Testis (tissue), 3 donors: ENCODE data around the gene TM9SF2. TPM values are rescaled to one million over a fixed set of nuclear protein-coding genes. Genes with fewer than 3 reads are reported as not detected.

ENCODE experiments used
- DNase-seq: peaks from one replicate; pipeline ENCODE4 v3.0.0-alpha.2; 2019
- H3K27ac ChIP-seq, 2 donors: fragments of 200-600 bp; sonication (generic); one replicate each; pipeline ENCODE4 v1.5.1; 2019
- H3K27me3 ChIP-seq: fragments of 200-600 bp; sonication (generic); one replicate; pipeline ENCODE4 v1.5.1; 2019
- H3K36me3 ChIP-seq: fragments of 200-600 bp; sonication (generic); one replicate; pipeline ENCODE4 v1.5.1; 2017; ENCODE audit warnings: low read depth; ENCODE audit errors: missing control alignments
- H3K4me1 ChIP-seq: fragments of 200-600 bp; sonication (generic); one replicate; pipeline ENCODE4 v1.5.1; 2019
- H3K4me3 ChIP-seq, 2 donors: fragments of 200-600 bp; sonication (generic); one replicate each; pipeline ENCODE4 v1.5.1; 2017 to 2019
- H3K9me3 ChIP-seq: fragments of 200-600 bp; sonication (generic); one replicate; pipeline ENCODE4 v1.5.1; 2017
- CTCF ChIP-seq, 3 experiments: fragments of 450-650 bp in 2 of 3; fragments of 200-600 bp in 1 of 3; sonication (generic) in 1 of 3; IDR thresholded peaks; one replicate each; pipeline ENCODE4 v1.5.1; 2016 to 2019; ENCODE audit warnings: antibody characterized with exemption in 3 of 3, mild to moderate bottlenecking in 2 of 3, moderate library complexity in 1 of 3
- POLR2A ChIP-seq: fragments of 450-650 bp; IDR thresholded peaks from one replicate; pipeline ENCODE4 v1.6.1; 2017; ENCODE audit warnings: antibody characterized with exemption, mild to moderate bottlenecking, moderate library complexity
- WGBS, 2 donors: methylation state at CpG; one replicate each; pipeline ENCODE4 v1.1.5; 2018; 5-methylcytosine and 5-hydroxymethylcytosine counted together
- intact Hi-C: fragments of 100-400 bp; cut with DNase I; formaldehyde crosslinking; loops from one replicate; pipeline ENCODE4 v1.15.1; 2023; ENCODE audit warnings: low total_unique reads
- polyA plus RNA-seq: library from polyadenylated mRNA; stranded (reverse); fragments of 350-450 nt; fragmentation: Illumina TruSeq; extraction: RNeasy Lipid Tissue Mini Kit (QIAGEN cat#74804); gene quantifications from one replicate; pipeline ENCODE4 v1.2.3, GENCODE V29; 2014; ENCODE audit warnings: low read depth, low replicate concordance; ENCODE audit not compliant: insufficient read depth
- total RNA-seq, 2 donors: library from RNA; depleted of rRNA; stranded (reverse); fragments of >200 nt; gene quantifications; one replicate each; pipeline ENCODE4 v1.2.3, GENCODE V29; 2016

The TM9SF2 gene
- total and polyA plus RNA-seq, 3 donors from 2014 or later = 106 to 136 (median 119) TPM

- no peak for TF ChIP-seq POLR2A
- no peak for TF ChIP-seq CTCF (IDR thresholded peaks at IDR 0.05)
- WGBS, 2 donors = 81 to 91% methylated on average over 3 of the region's 3 CpGs
- no peak overlapping the region for H3K4me3 ChIP-seq
- H3K4me1 ChIP-seq = no peaks in the 10 kb centered on the region
- H3K36me3 ChIP-seq = no peaks in the 10 kb centered on the region
- intact Hi-C loops = no loop called here
- H3K27me3 ChIP-seq = no peaks in the 10 kb centered on the region
- DNase-seq = no peak
- H3K27ac ChIP-seq = no peak overlapping the region
- H3K9me3 ChIP-seq = no peaks in the 10 kb centered on the region
Measured at GRCh38 chr13:99585609-99586008, 84.3 kb downstream of the TM9SF2 start.

GRCh38 chr13:99587021-99587420, 85.7 kb downstream of the TM9SF2 start:
- Histone ChIP-seq H3K27me3 (no peaks in the 10 kb centered on the region), H3K27ac (no peak overlapping the region), H3K4me1 (no peaks in the 10 kb centered on the region), H3K4me3 (no peak overlapping the region), H3K36me3 (no peaks in the 10 kb centered on the region), H3K9me3 (no peaks in the 10 kb centered on the region)
- TF ChIP-seq POLR2A (no peak), CTCF (IDR thresholded peaks at IDR 0.05) (no peak)
- DNase-seq = no peak
- intact Hi-C loops = no loop called here
- 83 to 92% methylated on average over 8 of the region's 8 CpGs for WGBS, 2 donors

GRCh38 chr13:99587893-99588606, 86.8 kb downstream of the TM9SF2 start:
- Histone ChIP-seq H3K9me3 (no peaks in the 10 kb centered on the region), H3K27me3 (no peaks in the 10 kb centered on the region), H3K27ac (no peak overlapping the region), H3K4me3 (no peak overlapping the region), H3K4me1 (no peaks in the 10 kb centered on the region), H3K36me3 (no peaks in the 10 kb centered on the region)
- intact Hi-C loops = no loop called here
- no peak for TF ChIP-seq CTCF (IDR thresholded peaks at IDR 0.05)
- TF ChIP-seq POLR2A = no peak
- WGBS, 2 donors = 96 to 97% methylated on average over 4 of the region's 4 CpGs
- DNase-seq = no peak

GRCh38 chr13:99589575-99589974, 88.3 kb downstream of the TM9SF2 start:
- no peaks in the 10 kb centered on the region for H3K4me1 ChIP-seq
- no peak overlapping the region for H3K4me3 ChIP-seq
- TF ChIP-seq POLR2A = no peak
- no peak for TF ChIP-seq CTCF (IDR thresholded peaks at IDR 0.05)
- H3K27me3 ChIP-seq = no peaks in the 10 kb centered on the region
- intact Hi-C loops = no loop called here
- WGBS, 2 donors = 84 to 95% methylated on average over 6 of the region's 6 CpGs
- no peak overlapping the region for H3K27ac ChIP-seq
- no peaks in the 10 kb centered on the region for H3K9me3 ChIP-seq
- H3K36me3 ChIP-seq = no peaks in the 10 kb centered on the region
- DNase-seq = no peak

GRCh38 chr13:99590519-99591011, 89.3 kb downstream of the TM9SF2 start:
- H3K36me3 ChIP-seq = no peaks in the 10 kb centered on the region
- no peak overlapping the region for H3K27ac ChIP-seq
- 37 to 56% methylated on average over 3 of the region's 3 CpGs for WGBS, 2 donors
- H3K27me3 ChIP-seq = no peaks in the 10 kb centered on the region
- H3K4me1 ChIP-seq = no peaks in the 10 kb centered on the region
- DNase-seq = no peak
- intact Hi-C loops = no loop called here
- H3K4me3 ChIP-seq = no peak overlapping the region
- TF ChIP-seq POLR2A = no peak
- TF ChIP-seq CTCF (IDR thresholded peaks at IDR 0.05) = no peak
- no peaks in the 10 kb centered on the region for H3K9me3 ChIP-seq
